ENCODE results near the gene NFATC2. TPM values are rescaled to one million over a fixed set of nuclear protein-coding genes. Genes with fewer than 3 reads are reported as not detected.

Gene NFATC2
- not detected in 2 replicates for total RNA-seq (2014; rRNA removed; shearing (Covaris generic))

- Histone ChIP-seq H3K4me3 (no peak within 1 kb of the TSS), H3K36me3 (no peaks in the 10 kb centered on the region), H3K27me3 (0 out of 2 replicates have a peak, but pooled peaks cover 3% of the 10 kb centered on the region), H3K27ac (no peak within 1 kb of the TSS), H3K4me1 (no peaks in the 10 kb centered on the region), H3K9me3 (replicated peaks) (no peaks in the 10 kb centered on the region)
- DNase-seq, result no peak
Measured at GRCh38 chr20:51542571-51543421, at the start of gene NFATC2. TSS of gene NFATC2 (minus strand) at chr20:51542719. CDS start at chr20:51542499, 220 bp downstream.

DNA sequence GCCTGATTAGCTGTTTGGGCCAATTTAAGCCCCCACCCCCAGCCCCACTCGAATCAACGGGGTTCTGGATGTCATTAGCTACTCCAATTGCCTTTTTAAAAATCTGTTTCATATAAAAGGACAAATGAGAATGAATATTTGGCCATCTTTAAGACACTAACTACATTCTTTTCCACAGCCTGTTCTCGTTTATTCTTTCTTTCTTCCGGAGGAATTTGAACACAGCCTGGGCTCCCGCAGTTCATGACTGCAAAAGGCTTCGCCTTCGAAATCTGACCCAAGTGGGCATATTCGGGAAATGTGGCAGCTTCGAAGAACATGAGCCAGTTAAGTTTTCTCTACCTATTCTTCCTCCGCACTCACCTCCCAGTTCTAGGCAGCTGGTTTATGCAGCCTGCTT is 49.4 kb upstream of the NFATC2 start:
- no peak for DNase-seq
- H3K27ac ChIP-seq, result no peak overlapping the region
- H3K36me3 ChIP-seq, result no peaks in the 10 kb centered on the region
- no peak overlapping the region for H3K4me3 ChIP-seq
- no peaks in the 10 kb centered on the region for H3K4me1 ChIP-seq
- H3K27me3 ChIP-seq, result peaks cover 15% of the 10 kb centered on the region; the same call in 1 of the 2 replicates
- H3K9me3 ChIP-seq (replicated peaks), result no peaks in the 10 kb centered on the region

DNA sequence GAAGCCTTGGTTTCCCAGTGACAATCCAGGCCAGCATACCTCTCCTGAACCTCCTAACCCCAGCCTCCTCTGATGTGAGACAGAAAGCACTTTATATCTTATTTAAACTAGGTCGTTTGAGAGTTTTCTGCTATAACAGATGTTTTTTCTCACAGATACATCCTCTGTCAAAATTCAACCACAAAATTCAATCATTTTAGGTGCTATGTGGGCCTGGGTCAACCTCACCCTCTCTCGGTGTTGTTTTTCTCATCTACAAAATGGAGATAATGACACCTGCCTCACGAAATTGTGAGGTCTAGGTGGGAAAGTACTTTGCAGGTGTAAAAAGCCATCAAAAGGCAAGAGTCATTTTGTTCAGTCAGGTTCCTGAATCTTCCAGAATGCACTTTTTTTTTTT is 46.2 kb upstream of the NFATC2 start:
- Histone ChIP-seq H3K4me1 (no peaks in the 10 kb centered on the region), H3K27me3 (peaks cover 3% of the 10 kb centered on the region; the same call in 1 of the 2 replicates), H3K4me3 (no peak overlapping the region), H3K36me3 (no peaks in the 10 kb centered on the region), H3K27ac (no peak overlapping the region), H3K9me3 (replicated peaks) (no peaks in the 10 kb centered on the region)
- no peak for DNase-seq

DNA sequence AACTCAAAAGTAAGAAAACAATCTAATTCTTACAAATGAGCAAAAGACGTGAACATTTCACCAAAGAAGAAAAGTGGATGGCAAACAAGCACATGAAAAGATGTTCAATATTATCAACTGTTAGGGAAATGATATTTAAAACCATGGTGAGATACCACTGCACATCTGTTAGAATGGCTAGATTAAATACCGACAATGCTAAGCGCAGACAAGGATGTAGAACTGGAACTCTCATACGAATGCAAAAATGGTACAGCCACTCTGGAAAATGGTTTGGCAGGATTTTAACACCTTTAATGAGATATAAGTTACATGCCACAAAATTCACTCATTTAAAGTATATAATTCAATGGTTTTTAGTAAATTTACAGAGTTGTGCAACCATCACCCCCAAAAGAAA is 44.6 kb upstream of the NFATC2 start:
- Histone ChIP-seq H3K36me3 (no peaks in the 10 kb centered on the region), H3K27ac (no peak overlapping the region), H3K4me3 (no peak overlapping the region), H3K27me3 (no peaks in the 10 kb centered on the region), H3K9me3 (replicated peaks) (no peaks in the 10 kb centered on the region), H3K4me1 (no peaks in the 10 kb centered on the region)
- no peak for DNase-seq

DNA sequence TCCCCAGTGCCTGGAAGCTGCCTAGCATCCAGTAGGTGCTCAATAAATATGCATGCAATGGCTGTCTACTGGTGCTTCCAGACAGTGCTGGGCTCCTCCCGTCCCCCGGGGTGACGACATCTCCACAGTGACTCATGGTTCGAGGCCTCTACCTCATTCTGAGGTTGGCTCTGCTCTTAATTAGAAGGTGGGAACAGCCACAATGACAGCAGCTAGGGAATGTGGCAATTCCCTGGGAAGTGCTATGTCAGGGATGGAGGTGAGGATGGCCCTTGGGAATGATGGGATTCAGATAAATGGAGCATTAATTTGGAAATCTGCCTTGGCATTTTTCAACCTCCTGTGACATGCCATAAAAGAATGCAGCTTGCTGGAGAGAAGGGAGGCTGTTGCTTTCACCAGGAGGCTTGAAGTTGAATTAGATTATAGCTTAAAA is 43.5 kb upstream of the NFATC2 start:
- H3K9me3 ChIP-seq (replicated peaks), result no peaks in the 10 kb centered on the region
- no peaks in the 10 kb centered on the region for H3K27me3 ChIP-seq
- H3K4me3 ChIP-seq, result no peak overlapping the region
- no peaks in the 10 kb centered on the region for H3K4me1 ChIP-seq
- no peaks in the 10 kb centered on the region for H3K36me3 ChIP-seq
- DNase-seq, result no peak
- H3K27ac ChIP-seq, result no peak overlapping the region

- Histone ChIP-seq H3K36me3 (no peaks in the 10 kb centered on the region), H3K4me1 (no peaks in the 10 kb centered on the region), H3K27ac (no peak overlapping the region), H3K9me3 (replicated peaks) (no peaks in the 10 kb centered on the region), H3K4me3 (no peak overlapping the region), H3K27me3 (no peaks in the 10 kb centered on the region)
- no peak for DNase-seq
Measured at GRCh38 chr20:51585148-51585547, 42.6 kb upstream of the NFATC2 start.

DNA sequence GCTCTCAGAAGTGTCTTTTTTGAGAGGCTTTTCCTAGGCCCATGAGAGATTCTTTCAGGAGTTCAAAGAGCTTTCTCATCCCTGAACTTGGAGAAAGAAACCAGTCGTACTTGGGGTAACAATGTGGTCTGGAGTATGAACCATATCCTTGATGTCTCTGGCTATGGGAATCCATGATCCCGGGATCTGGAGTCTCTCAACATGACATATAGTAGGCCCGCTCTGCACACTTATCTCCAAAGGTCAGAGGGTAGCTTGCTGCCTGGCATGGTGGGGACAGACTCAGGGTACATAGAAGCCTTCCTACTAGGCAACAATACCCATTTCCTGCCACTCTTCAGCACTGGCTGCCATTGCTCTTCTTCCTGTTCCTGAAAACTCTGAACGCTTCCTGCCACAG is 42.2 kb upstream of the NFATC2 start:
- Histone ChIP-seq H3K36me3 (no peaks in the 10 kb centered on the region), H3K9me3 (replicated peaks) (no peaks in the 10 kb centered on the region), H3K4me1 (no peaks in the 10 kb centered on the region), H3K27me3 (peaks cover 4% of the 10 kb centered on the region; the same call in 1 of the 2 replicates), H3K27ac (no peak overlapping the region), H3K4me3 (no peak overlapping the region)
- DNase-seq, result no peak

DNA sequence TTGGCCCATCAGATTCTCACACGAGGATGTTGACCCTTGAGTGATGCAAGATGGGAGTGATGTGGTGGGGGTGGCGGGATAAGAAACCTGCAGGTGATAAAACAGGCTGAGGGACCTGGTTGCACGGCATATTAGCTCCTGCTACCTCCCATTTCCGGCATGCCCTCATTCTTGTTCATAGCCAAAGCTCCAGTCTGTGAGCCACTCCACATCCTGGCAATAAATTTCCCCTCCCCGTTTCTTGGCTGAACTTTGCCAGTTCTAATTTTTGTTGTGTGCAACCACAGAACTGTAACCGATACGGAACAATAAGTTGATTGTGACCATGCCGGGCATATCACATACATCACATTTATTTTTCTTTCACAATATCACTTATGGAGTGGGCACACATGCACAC is 41.6 kb upstream of the NFATC2 start:
- Histone ChIP-seq H3K36me3 (no peaks in the 10 kb centered on the region), H3K4me1 (no peaks in the 10 kb centered on the region), H3K27me3 (peaks cover 5% of the 10 kb centered on the region), H3K27ac (no peak overlapping the region), H3K9me3 (replicated peaks) (no peaks in the 10 kb centered on the region), H3K4me3 (no peak overlapping the region)
- DNase-seq, result no peak

DNA sequence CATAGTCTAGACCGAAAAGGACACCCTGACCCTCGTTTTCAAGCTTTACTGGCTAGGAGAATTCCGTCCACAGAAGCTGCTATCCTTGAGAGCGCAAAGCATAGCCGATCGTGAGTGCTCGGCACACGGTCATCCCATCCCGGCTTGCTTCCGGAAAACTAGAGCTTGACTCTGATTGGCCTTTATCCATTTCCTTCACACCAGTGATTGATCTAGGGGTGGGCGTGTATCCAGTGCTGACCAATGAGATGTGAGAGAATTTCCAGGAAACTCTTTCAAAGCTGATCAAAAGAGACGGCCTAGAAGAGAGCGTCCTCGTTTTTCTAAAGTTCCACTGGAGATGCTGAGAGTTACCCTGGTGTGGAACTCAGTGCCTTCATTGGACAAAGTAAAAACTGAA is 41.0 kb upstream of the NFATC2 start:
- no peaks in the 10 kb centered on the region for H3K4me1 ChIP-seq
- H3K9me3 ChIP-seq (replicated peaks), result no peaks in the 10 kb centered on the region
- H3K27me3 ChIP-seq, result peaks cover 5% of the 10 kb centered on the region
- H3K36me3 ChIP-seq, result no peaks in the 10 kb centered on the region
- no peak overlapping the region for H3K4me3 ChIP-seq
- H3K27ac ChIP-seq, result no peak overlapping the region
- DNase-seq, result no peak

- DNase-seq, result no peak
- Histone ChIP-seq H3K27me3 (peaks cover 7% of the 10 kb centered on the region), H3K9me3 (replicated peaks) (no peaks in the 10 kb centered on the region), H3K4me3 (no peak overlapping the region), H3K36me3 (no peaks in the 10 kb centered on the region), H3K4me1 (no peaks in the 10 kb centered on the region), H3K27ac (no peak overlapping the region)
Measured at GRCh38 chr20:51583073-51583472, 40.6 kb upstream of the NFATC2 start.

GRCh38 chr20:51581571-51581970 is 39.1 kb upstream of the NFATC2 start:
- DNase-seq, result no peak
- no peak overlapping the region for H3K27ac ChIP-seq
- H3K4me1 ChIP-seq, result no peaks in the 10 kb centered on the region
- peaks cover 11% of the 10 kb centered on the region for H3K27me3 ChIP-seq
- H3K4me3 ChIP-seq, result no peak overlapping the region
- no peaks in the 10 kb centered on the region for H3K36me3 ChIP-seq
- no peaks in the 10 kb centered on the region for H3K9me3 ChIP-seq (replicated peaks)

GRCh38 chr20:51579137-51579536 is 36.6 kb upstream of the NFATC2 start:
- Histone ChIP-seq H3K36me3 (no peaks in the 10 kb centered on the region), H3K4me1 (no peaks in the 10 kb centered on the region), H3K4me3 (no peak overlapping the region), H3K27me3 (peaks cover 11% of the 10 kb centered on the region), H3K27ac (no peak overlapping the region), H3K9me3 (replicated peaks) (no peaks in the 10 kb centered on the region)
- DNase-seq, result no peak

GRCh38 chr20:51578145-51578459 is 35.6 kb upstream of the NFATC2 start:
- Histone ChIP-seq H3K27me3 (peaks cover 11% of the 10 kb centered on the region), H3K9me3 (replicated peaks) (no peaks in the 10 kb centered on the region), H3K36me3 (no peaks in the 10 kb centered on the region), H3K4me1 (no peaks in the 10 kb centered on the region), H3K4me3 (no peak overlapping the region), H3K27ac (no peak overlapping the region)
- no peak for DNase-seq

- peaks cover 11% of the 10 kb centered on the region for H3K27me3 ChIP-seq
- H3K4me3 ChIP-seq, result no peak overlapping the region
- H3K9me3 ChIP-seq (replicated peaks), result no peaks in the 10 kb centered on the region
- no peak overlapping the region for H3K27ac ChIP-seq
- H3K36me3 ChIP-seq, result no peaks in the 10 kb centered on the region
- no peak for DNase-seq
- H3K4me1 ChIP-seq, result no peaks in the 10 kb centered on the region
Measured at GRCh38 chr20:51577432-51578144, 35.1 kb upstream of the NFATC2 start.

DNA sequence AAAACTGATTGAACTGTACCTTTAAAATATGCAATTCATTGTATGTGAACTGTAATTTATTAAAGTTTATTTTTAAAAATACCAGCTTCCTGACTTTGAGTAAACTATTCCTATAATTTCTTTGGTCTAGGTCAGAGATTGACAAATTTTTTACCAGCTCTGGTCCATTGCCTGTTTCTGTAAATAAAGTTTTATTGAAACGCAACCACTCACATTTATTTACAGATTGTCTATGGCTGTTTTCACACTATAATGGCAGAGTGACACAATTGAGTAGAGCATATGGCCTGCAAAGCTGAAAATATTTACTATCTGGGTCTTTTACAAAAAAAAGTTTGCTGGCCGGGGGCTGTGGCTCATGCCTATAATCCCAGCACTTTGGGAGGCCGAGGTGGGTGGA is 33.0 kb upstream of the NFATC2 start:
- no peak for DNase-seq
- Histone ChIP-seq H3K27ac (no peak overlapping the region), H3K4me1 (no peaks in the 10 kb centered on the region), H3K27me3 (peaks cover 11% of the 10 kb centered on the region), H3K36me3 (no peaks in the 10 kb centered on the region), H3K4me3 (no peak overlapping the region), H3K9me3 (replicated peaks) (no peaks in the 10 kb centered on the region)
